Omental fat pad (tissue), 4 donors: Measurements from ENCODE around the gene SH3RF3. TPM values are rescaled to one million over a fixed set of nuclear protein-coding genes. Genes with fewer than 3 reads are reported as not detected.

Experiments used
- ATAC-seq: fragments of 150-250 bp; one replicate; pipeline ENCODE4 v1.9.1; 2016; ENCODE audit warnings: mild to moderate bottlenecking, moderate library complexity; ENCODE audit not compliant: low FRiP score
- DNase-seq: peaks from one replicate; pipeline ENCODE4 v3.0.0-alpha.2; 2019; ENCODE audit warnings: low spot score
- total RNA-seq, 4 donors: library from RNA; depleted of rRNA; stranded (reverse); fragments of >200 nt; gene quantifications; one replicate each; pipeline ENCODE4 v1.1.0, GENCODE V29; 2016
- TF ChIP-seq, protein P1 (sequence below), 3 donors: fragments of 450-650 bp; IDR thresholded peaks; one replicate each; pipeline ENCODE4 v1.5.1; 2016 to 2017; ENCODE audit warnings: antibody characterized with exemption in 3 of 3, mild to moderate bottlenecking in 3 of 3, moderate library complexity in 2 of 3

SH3RF3 gene
- total RNA-seq, 4 donors from 2014 or later, result 6.5 to 16.6 (median 8.6) TPM

DNA sequence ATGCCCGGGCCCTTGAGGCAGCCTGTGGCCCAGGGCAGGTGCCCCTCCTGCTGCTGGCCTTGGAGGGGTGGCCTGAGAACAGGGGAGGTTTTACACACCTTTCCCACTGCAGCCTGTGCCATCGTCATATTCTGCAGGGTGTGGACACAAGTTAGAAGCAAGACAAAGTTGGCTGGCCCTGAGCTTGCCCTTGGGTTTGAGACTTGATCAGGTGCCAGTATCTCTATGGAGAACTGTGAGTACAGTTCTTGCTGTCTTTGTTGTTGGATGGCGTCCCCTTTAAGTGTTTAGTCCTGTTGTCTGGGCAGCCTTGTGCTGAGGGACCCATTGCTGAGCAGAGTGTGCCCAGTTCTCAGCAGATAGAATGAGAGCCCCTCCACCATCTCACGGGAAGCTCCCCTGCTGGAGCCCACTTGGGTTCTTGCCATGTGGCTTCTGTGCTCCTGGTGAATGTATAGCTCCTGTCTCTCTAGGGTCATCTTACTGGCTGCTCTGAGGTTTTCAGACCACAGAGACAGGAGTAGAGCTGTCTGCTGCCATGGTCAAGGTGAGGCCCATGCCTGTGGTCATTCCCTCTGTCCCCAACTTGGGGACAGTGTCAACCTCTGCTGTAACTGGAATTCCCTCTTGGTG lies 115.9 kb downstream of the SH3RF3 start:
- no peak for DNase-seq
- TF ChIP-seq, protein P1, sequence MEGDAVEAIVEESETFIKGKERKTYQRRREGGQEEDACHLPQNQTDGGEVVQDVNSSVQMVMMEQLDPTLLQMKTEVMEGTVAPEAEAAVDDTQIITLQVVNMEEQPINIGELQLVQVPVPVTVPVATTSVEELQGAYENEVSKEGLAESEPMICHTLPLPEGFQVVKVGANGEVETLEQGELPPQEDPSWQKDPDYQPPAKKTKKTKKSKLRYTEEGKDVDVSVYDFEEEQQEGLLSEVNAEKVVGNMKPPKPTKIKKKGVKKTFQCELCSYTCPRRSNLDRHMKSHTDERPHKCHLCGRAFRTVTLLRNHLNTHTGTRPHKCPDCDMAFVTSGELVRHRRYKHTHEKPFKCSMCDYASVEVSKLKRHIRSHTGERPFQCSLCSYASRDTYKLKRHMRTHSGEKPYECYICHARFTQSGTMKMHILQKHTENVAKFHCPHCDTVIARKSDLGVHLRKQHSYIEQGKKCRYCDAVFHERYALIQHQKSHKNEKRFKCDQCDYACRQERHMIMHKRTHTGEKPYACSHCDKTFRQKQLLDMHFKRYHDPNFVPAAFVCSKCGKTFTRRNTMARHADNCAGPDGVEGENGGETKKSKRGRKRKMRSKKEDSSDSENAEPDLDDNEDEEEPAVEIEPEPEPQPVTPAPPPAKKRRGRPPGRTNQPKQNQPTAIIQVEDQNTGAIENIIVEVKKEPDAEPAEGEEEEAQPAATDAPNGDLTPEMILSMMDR (IDR thresholded peaks at IDR 0.05), result no peak
- ATAC-seq, result no peak

DNA sequence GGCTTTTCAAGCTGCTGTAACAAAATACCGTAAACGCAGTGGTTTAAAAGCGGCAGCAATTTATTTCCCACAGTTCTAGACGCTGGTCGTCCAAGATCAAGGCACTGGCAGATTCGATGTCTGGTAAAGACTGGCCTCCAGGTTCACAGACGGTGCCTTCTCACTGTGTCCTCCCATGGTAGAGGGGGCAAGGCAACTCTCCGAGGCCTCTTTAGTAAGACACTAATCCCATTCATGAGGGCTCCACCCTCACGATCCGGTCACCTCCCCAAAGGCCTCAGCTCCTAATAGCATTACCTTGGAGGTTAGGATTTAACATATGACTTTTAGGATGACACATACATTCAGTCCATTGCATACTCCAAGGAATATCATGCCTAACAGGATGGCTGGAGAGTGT lies 117.2 kb downstream of the SH3RF3 start:
- ATAC-seq (no peak), DNase-seq (no peak)
- TF ChIP-seq, protein P1 (IDR thresholded peaks at IDR 0.05), result no peak

DNA sequence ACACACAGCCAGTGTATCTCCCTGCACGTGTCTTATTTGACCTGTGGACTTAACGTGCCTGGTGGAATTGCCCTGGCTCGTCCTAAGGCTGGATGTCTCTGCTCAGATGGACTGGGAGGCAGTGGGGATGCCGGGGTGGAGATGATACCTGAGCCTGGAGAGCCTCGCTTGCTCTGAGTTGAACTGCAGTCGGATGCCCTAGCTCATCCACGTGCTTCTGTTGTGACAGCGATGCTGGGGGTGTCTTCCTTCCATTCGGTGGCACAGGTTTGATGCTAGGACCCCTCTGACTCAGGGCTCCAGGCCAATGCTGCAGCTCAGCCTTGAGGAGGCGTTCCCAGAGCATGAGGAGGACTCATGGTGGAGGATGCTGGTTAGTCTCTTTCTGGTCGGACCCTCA lies 117.6 kb downstream of the SH3RF3 start:
- ATAC-seq (no peak), DNase-seq (no peak)
- TF ChIP-seq, protein P1 (IDR thresholded peaks at IDR 0.05), result no peak

DNA sequence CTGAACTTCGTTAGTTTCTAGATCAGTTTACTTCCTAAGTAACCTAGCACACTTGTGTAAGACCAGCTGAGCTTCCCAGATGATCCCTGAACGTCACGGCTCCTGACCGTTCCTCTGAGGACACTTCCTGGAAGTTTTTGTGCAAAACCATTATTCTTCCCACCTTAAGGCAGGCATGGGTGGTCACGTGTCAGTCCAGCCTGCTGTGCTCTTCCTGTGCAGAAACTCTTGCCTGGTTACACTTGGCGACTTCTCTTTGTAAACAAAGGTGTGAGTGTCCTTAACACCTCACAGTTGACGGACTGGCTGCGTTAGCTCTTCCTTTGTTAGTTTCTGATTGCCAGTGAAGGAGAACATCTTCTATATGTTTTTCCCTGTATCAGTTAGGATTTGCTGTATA lies 118.3 kb downstream of the SH3RF3 start:
- ATAC-seq, result no peak
- TF ChIP-seq, protein P1 (IDR thresholded peaks at IDR 0.05), result no peak
- DNase-seq, result no peak

DNA sequence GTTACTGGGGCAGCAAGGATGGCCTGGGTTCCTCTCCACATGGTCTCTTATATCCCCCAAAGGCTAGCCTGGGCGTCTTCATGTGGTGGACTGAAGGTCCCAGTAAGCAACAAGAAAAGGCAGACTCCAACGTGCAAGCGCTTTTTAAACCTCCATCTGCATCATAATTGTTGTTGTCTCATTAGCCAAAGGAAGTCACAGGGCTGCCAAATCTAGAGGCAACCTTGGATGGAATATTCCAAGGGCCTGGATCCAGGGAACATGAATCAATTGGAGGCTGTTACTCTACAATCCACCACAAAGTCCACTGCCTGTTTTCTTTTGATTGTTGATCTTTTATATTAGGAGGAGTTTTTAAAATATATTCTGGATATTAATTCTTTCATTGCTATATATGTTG lies 118.8 kb downstream of the SH3RF3 start:
- no peak for DNase-seq
- TF ChIP-seq, protein P1 (IDR thresholded peaks at IDR 0.05), result no peak
- no peak for ATAC-seq

DNA sequence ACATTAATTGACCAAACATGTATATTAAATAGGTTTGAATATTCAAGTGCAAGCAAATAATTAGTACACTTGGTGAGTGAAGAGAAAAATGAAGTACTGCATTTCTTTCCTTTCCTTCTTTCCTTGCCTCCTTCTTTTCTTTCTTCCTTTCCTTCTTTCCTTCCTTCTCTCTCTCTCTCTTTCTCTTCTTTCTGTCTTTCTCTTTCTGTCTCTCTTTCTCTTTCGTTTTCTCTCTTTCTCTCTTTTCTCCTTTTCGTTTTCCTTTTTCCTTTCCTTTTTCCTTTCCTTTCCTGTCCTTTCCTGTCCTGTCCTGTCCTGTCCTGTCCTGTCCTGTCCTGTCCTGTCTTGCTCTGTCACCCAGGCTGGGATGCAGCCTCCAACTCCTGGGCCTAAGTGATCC lies 119.6 kb downstream of the SH3RF3 start:
- no peak for ATAC-seq
- TF ChIP-seq, protein P1 (IDR thresholded peaks at IDR 0.05), result no peak

DNA sequence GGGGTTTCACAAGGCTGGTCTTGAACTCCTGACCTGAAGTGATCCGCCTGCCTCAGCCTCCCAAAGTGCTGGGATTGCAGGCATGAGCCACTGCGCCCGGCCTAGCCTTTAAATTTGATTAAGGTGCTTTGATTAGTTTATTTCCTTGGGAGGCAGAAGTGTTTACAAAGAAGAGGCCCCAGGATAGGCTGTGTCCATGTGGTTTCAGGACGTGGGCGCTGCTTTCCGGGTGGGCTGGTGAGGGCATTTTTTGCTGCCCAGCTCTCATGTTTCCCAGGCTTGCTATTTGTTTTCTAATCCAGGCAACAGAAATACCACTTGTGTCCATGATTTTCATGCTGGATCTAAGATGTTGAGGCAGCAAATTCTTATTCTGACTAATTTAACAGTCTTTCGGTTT lies 124.2 kb downstream of the SH3RF3 start:
- TF ChIP-seq, protein P1 (IDR thresholded peaks at IDR 0.05), result no peak
- DNase-seq (no peak), ATAC-seq (no peak)

More for the DNA sequence above, 119.6 kb downstream of the SH3RF3 start:
- DNase-seq, result no peak
